Brain pericyte (primary cell): ENCODE data around the gene TTBK1.

ENCODE experiments used
- DNase-seq: peaks from one replicate; pipeline ENCODE4 v3.0.0-alpha.2; 2012; ENCODE audit warnings: low read depth, low spot score

TTBK1 gene

DNA sequence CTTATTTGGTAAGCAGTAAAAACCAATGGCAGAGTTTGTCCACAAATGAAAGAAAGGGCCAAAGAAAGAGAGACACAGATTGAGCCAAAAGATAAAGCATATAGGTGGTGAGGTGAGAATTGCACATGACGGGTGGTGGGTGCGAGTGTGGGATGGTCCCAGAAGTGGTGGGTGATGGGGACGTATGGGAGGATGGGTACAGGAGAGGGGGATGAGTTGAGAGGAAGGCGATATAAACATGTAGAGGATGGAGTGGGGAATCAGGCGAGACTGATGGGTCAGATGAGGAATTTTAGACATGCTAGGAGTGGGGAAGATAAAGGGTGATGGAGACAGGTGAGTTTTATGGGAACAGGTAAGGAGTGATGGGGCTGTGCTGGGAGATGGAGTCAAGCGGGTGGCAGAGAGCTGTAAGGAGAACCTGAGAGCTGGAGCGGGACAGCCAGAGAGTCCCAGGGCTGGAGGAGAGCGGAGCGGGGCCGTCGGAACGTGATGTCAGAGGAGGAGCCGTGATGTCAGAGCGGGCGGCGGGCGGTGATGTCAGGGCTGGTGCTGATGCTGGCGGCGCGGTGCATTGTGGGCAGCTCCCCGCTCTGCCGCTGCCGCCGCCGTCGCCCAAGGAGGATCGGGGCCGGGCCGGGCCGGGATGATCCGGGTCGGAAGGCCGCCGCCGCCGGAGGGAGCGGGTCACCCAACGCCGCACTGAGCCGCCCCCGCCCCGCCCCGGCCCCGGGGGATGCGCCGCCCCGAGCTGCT lies at the start of gene TTBK1:
Gene TTBK1 (plus strand): TSS at position 574 of the 756 bp plus-strand sequence. CDS start 3,180 bp downstream, outside the sequence.
- DNase-seq, result no peak

DNA sequence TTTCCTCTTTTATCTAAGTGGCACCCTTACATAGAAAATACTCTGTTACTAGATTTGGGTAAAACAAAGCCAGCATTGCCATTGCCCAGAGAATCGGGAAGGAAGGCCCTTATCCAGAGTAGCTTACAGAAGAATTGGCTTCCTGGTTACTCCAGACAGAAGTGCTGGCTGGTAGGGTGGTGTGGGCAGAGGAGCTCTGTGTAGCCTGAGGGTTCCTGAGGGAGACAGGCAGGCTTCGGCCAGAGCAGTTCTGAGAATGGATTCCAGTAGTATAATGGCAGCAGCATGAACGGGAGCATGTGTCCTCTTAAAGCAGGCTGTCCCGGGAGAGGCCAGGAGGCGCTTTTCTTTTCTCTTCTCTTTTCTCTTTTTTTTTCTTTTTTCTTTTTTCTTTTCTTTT lies 49.4 kb upstream of the TTBK1 start:
- DNase-seq, result no peak

DNA sequence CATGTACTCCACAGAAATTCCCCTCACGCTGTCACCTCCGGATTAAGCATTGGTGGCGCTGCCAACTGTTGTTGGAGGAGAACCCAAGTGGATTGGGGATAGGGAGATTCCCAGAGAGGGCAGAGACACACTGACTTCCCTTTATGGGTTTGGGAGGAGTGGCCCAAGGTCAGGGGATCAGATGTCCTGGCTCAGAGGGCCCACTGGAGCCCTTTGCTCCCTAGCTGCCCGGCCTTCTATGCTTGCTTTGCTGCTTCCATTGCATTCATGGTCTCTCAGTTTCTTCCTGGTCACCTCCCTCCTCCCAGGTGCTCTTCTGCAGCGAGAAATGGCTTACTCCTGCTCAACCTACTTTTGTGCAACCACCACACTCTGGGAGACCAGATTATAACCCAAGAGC lies 46.9 kb upstream of the TTBK1 start:
- DNase-seq, result no peak

DNA sequence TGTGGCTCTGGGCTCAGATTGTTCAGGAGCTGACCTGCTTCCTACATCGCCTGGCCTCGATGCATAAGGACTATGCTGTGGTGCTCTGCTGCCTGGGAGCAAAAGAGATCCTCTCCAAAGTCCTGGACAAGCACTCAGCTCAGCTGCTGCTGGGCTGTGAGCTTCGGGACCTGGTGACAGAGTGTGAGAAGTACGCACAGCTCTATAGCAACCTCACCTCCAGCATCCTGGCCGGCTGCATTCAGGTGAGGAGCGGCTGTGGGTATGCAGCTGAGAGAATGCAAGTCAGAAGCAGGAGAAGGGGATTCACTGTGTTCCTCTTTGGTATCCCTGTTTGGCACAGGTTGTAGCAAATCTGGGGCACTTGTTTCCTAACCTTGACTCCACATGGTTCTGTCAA lies 43.4 kb upstream of the TTBK1 start:
- no peak for DNase-seq

DNA sequence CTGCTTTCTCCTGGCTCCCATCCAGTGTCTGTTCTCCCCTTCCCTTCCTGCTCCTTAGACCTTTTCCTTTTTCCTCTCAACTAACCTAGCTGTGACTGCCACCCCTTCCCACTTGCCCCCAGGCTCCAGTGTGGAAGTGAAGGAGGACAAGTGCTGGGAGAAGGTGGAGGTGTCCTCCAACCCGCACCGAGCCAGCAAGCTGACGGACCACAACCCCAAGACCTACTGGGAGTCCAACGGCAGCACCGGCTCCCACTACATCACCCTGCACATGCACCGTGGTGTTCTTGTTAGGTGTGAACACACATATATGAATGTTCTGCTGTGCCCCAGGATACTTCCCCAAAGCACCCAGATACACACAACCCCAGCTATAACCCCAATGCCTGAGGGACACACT lies 42.7 kb upstream of the TTBK1 start:
- no peak for DNase-seq

DNA sequence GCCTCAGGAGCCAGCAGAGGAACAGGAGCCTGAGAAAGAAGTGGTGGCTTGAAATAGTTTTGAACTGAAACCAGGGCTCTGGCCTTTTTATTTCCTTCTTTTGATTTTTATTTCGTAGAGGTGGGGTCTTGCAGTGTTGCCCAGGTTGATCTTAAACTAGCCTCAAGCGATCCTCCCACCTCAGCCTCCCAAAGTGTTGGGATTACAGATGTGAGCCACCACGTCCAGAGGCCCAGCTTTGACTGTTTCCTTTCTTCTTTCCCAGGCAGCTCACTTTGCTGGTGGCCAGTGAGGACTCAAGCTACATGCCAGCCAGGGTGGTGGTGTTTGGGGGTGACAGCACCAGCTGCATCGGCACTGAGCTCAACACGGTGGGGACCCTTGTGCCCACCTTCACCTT lies 40.8 kb upstream of the TTBK1 start:
- no peak for DNase-seq

DNA sequence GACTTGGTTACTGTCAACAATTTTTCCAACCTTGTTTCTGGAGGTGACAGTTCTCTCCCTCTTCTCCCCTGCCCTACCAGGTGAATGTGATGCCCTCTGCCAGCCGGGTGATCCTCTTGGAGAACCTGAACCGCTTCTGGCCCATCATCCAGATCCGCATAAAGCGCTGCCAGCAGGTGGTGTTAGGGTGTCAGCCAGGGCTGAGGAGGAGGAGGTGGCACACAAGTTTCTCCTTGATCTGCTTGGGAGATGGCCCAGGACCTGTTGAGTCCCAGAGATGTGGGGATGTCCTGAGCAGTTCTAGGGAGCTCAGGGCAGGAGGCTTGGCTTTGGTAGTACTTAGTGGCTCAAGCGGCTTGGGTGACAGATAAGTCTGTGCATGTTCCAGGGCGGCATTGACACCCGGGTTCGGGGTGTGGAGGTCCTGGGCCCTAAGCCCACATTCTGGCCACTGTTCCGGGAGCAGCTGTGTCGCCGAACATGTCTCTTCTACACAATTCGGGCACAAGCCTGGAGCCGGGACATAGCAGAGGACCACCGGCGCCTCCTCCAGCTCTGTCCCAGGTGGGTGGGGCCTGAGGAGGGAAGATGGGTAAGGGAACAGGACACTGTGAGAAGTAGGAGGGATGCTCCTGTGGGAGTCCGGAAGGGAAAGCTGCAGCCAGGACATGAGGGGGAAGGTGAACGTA lies 40.1 kb upstream of the TTBK1 start:
- no peak for DNase-seq

DNA sequence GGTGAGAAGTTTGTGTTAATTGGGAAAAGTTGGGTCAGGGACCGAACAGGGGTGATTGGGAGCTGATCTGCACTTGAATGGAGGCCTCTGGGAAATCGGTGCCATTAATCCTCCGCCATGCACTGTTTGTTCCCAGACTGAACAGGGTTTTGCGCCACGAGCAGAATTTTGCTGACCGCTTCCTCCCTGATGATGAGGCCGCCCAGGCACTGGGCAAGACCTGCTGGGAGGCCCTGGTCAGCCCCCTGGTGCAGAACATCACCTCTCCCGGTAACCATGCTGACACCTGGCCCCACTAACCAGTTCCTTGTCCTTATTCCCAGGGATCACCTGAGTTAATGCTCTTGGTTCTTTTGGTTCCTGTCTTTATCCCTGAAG lies 39.6 kb upstream of the TTBK1 start:
- DNase-seq, result no peak

DNA sequence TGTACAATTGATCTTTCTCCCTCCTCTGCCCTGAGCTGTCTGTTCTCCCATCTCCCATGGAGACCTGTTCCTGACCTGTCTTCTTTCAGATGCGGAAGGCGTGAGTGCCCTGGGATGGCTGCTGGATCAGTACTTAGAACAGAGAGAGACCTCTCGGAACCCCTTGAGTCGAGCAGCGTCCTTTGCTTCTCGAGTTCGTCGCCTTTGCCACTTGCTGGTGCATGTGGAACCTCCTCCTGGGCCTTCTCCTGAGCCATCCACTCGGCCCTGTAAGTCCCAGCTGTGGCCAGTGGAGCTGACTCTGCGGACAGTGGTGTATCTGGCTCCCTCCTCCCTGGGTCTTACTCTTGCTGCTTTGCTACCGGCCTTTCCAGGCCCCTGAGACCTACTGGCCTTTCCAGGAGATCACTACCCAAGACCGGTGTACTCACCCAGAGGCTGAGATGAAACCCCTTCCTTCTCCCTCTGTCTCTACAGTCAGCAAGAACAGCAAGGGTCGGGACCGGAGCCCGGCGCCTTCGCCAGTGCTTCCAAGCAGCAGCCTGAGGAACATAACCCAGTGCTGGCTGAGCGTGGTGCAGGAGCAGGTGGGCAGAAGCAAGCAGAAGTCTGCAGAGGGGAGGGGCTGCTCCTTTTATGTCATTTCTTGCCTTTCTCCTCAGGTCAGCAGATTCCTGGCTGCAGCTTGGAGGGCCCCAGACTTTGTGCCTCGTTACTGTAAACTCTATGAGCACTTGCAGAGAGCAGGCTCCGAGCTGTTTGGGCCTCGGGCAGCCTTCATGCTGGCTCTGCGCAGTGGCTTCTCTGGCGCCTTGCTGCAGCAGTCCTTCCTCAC lies 38.8 kb upstream of the TTBK1 start:
- no peak for DNase-seq

DNA sequence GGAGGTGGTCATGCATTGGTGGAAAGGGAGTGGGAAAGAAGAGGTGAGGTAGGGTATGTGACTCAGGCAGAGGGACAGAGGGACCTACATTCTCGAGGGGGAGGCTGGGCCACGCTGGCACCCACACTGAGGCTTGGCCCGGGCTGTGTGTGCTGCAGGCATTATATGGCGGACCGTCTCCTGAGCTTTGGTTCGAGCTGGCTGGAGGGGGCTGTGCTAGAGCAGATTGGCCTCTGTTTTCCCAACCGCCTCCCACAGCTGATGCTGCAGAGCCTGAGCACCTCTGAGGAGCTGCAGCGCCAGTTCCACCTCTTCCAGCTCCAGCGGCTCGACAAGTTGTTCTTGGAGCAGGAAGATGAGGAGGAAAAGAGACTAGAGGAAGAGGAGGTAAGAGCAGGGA lies 37.4 kb upstream of the TTBK1 start:
- no peak for DNase-seq

DNA sequence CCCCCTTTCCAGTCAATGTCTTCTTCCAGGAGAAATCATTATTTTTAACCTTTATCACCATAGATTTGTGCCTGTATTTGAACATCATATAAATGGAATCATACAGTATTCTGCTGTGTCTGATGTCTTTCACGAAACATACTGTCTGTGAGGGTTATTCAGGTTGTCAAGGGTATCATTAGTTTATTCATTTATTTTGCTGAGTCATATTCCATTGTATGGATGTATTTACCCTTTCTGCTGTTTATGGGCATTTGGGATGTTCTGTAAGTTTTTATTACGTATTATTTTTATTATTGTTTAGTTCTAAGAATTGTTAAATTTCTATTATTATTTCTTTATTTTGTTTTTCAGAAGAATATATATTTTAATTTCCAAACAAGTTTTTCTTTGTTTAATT lies 36.0 kb upstream of the TTBK1 start:
- DNase-seq, result no peak

DNA sequence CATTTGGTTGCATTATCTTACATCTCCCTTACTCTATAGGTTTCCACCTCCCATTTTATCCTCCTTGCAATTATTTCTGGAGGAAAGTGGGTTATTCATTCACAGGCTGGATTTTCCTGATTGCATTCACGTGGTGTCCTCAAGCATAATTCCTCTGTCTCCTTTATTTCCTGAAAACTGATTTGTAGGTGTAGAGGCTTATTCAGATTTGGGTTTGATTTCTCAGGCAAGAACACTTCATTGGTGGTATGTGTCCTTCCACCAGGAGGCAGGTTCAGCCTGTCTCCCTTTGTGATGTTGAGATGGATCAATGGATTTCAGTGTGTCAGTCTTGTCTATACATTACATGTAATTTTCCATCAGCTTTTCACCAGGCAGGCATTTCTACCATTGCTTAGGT lies 31.3 kb upstream of the TTBK1 start:
- DNase-seq, result no peak

DNA sequence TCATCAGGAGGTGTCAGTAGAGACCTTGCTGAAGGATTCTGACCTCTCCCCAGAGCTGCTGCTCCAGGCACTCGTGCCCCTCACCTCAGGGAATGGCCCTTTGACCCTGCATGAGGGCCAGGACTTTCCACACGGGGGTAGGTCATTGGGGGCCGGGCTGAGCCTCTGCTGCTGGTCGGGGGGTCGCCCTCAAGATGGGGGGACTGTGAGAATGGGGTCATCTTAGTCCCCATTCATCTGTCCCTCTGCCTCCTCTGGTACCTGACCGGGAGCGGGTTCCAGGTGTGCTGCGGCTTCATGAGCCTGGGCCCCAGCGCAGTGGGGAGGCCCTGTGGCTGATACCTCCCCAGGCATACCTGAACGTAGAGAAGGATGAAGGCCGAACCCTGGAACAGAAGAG lies 29.9 kb upstream of the TTBK1 start:
- DNase-seq, result no peak

DNA sequence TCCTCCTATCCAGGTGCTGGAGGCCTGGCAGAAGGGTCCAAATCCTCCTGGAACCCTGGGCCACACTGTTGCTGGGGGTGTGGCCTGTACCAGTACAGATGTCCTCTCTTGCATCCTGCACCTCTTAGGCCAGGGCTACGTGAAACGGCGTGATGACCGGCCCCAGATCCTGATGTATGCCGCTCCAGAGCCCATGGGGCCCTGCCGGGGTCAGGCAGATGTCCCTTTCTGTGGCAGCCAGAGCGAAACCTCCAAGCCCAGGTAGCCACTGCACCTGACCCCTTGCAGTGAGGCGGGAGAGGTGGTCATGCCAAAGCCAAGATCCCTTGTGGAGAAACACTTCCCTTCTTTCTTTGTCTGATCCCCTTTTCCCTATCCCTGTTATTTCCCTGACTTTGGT lies 28.2 kb upstream of the TTBK1 start:
- DNase-seq, result no peak

DNA sequence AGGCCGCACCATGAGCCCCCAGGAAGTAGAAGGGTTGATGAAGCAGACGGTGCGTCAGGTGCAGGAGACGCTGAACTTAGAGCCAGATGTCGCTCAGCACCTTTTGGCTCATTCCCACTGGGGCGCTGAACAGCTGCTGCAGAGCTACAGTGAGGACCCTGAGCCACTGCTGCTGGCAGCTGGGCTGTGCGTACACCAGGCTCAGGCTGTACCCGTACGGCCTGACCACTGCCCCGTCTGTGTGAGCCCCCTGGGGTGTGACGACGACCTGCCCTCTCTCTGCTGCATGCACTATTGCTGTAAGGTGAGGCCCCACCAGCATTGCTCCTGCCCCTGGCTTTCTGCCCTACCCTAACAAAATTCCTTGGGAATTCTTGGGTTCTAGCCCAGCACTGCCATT lies 27.1 kb upstream of the TTBK1 start:
- DNase-seq, result no peak

DNA sequence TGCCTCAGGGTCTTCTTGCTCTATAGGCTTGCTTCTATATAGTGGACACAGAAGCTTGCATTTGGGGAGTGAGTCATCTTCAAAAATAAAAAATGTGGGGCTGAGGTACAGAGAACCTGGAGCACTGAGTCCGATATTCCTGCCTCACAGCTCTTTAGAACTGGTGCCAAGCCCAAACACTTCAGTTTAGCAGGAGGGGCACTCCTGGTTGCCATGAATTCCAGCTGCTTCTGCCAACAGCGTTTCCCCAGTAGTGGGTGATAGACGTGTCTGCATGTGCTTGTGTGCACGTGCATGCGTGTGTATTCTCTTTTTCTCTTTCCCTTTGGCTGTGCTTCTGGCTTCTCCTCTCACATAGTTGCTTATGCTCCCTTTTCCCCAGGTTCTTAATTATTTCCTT lies 25.9 kb upstream of the TTBK1 start:
- DNase-seq, result no peak

DNA sequence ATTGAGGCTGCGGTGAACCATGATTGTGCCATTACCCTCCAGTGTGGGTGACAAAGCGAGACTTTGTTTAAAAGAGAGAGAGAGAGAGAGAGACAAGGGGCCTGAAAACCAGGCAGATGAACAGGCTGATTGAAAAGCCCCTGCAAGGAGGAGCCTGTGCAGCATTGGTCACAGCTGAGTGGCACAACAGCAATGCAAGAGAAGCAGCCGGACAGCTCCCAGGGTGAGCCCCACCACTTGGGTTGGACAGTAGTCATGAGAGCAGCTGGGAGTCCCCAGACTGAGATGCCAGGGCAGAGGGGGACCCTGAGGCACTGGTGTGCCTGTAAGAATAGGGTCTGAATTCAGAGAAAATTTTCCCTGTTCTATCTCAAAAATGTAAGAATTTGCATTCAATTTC lies 24.2 kb upstream of the TTBK1 start:
- no peak for DNase-seq

DNA sequence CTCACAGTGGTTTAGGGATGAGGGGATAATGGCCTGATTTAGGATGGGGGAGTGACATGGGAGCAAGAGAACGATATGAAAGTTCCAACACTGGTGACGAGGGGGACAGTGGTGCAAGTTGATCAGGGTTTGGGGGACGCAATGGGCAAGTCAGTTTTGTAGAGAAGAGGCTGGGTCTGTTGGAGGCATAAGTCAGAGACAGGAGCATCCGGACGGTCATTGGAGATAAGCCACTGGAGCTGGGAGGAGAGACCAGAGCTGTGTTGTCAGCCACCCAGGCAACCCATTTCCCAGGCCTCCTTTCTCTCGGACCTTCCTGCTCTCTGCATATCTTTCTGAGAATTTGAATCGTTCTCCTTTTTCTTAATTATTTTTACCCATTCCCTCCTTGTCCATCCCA lies 23.5 kb upstream of the TTBK1 start:
- no peak for DNase-seq

DNA sequence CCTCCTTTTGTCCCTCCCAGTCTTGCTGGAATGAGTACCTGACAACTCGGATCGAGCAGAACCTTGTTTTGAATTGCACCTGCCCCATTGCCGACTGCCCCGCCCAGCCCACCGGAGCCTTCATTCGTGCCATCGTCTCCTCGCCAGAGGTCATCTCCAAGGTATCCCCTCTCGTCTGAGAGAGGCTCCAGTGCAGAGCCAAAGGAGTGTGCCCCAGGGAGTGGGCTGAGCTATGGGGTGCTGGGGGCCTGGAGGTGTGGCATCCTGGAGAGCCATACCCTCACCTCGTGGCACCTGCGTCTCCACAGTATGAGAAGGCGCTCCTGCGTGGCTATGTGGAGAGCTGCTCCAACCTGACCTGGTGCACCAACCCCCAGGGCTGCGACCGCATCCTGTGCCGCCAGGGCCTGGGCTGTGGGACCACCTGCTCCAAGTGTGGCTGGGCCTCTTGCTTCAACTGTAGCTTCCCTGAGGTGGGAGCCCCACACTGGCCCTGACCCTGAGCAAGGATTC lies 22.8 kb upstream of the TTBK1 start:
- no peak for DNase-seq

DNA sequence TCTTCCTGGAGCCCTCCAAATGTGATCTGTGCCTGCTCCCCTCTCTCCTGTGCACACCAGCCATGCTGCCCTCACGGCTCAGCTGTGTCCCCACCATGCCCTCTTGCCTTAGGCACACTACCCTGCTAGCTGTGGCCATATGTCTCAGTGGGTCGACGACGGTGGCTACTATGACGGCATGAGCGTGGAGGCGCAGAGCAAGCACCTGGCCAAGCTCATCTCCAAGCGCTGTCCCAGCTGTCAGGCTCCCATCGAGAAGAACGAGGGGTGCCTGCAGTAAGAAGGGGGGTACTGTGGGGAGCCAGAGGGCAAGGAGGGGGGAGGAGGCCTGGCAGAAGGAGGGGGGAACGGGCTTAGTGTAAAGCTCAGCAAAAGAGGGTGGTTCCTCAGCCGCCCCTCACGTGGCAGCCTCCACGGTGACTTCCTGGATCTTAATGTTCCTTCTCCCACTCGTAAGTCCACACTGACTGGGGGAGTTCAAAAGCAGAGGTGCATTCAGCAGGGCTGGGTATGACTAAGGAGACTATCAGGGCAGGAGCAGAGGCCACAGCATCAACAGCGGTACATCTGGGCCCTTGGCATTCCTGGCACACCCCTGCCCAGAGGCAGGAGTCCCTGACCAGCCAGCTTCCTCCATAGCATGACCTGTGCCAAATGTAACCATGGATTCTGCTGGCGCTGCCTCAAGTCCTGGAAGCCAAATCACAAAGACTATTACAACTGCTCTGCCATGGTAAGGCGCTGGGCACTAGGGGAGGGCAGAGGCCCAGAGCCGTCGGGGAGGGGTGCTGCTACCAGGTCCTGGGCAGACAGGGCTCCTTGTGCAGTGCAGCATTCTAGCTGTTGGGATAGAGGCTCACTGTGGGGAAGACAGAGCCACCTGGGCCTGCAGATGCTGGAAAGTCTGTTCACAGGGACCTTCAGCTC lies 22.0 kb upstream of the TTBK1 start:
- no peak for DNase-seq

DNA sequence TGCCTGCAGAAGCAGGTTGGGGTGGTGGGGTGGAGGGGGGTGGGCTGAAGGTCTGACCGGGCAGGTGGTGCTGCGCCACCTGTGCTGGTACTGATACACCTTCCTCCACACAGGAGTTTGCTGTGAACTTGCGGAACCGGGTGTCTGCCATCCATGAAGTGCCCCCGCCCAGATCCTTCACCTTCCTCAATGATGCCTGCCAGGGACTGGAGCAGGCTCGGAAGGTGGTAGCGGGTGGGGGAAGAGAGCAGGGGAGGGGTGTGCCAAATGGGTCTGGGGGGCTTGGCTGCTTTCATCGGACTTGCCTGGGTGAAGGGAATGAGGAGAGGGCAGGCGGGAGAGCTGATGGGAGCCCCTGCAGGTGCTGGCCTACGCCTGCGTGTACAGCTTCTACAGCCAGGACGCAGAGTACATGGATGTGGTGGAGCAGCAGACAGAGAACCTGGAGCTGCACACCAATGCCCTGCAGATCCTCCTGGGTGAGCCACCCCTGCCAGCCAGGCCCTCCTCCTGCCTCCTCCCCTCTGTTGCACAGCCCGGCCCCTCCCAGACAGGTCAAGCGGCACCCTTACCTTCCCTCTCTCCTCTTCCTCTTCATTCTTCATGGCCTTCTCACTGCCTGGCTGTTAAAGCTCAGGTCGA lies 20.7 kb upstream of the TTBK1 start:
- no peak for DNase-seq
